H9 (cell line): ENCODE measurements around the gene KRT222. TPM values are rescaled to one million over a fixed set of nuclear protein-coding genes. Genes with fewer than 3 reads are reported as not detected.

Experiments used
- DNase-seq: peaks from one replicate; pipeline ENCODE4 v3.0.0-alpha.2; 2017
- H2AFZ ChIP-seq: one replicate; pipeline ENCODE4 v1.6.1; 2013; ENCODE audit warnings: mild to moderate bottlenecking, low read length, control low read depth, moderate library complexity
- H2AK5ac ChIP-seq: 2 replicates; pipeline ENCODE4 v1.6.1; 2013; ENCODE audit warnings: low read length, control low read depth, mixed read lengths; ENCODE audit not compliant: insufficient read length
- H2BK120ac ChIP-seq: one replicate; pipeline ENCODE4 v1.6.1; 2013; ENCODE audit warnings: low read depth, mild to moderate bottlenecking, low read length, control low read depth, inconsistent platforms; ENCODE audit not compliant: poor library complexity, severe bottlenecking
- H2BK12ac ChIP-seq: 2 replicates; pipeline ENCODE4 v1.6.1; 2013; ENCODE audit warnings: low read length, control low read depth, mixed read lengths, low read depth; ENCODE audit not compliant: insufficient read length
- H2BK15ac ChIP-seq: 2 replicates; pipeline ENCODE4 v1.6.1; 2013; ENCODE audit warnings: low read depth, low read length, control low read depth
- H2BK20ac ChIP-seq: one replicate; pipeline ENCODE4 v1.6.1; 2013; ENCODE audit warnings: low read depth, mild to moderate bottlenecking, low read length, control low read depth, inconsistent platforms; ENCODE audit not compliant: poor library complexity, severe bottlenecking
- H2BK5ac ChIP-seq: 2 replicates; pipeline ENCODE4 v1.6.1; 2013; ENCODE audit warnings: low read length, control low read depth, mixed read lengths; ENCODE audit not compliant: insufficient read length
- H3K14ac ChIP-seq: 2 replicates; pipeline ENCODE4 v1.6.1; 2013; ENCODE audit warnings: low read length, control low read depth; ENCODE audit not compliant: insufficient read depth
- H3K18ac ChIP-seq: 2 replicates; pipeline ENCODE4 v1.6.1; 2013; ENCODE audit warnings: low read depth, mild to moderate bottlenecking, mixed read lengths, low read length, control low read depth; ENCODE audit not compliant: insufficient read length
- H3K23ac ChIP-seq: 2 replicates; pipeline ENCODE4 v1.6.1; 2013; ENCODE audit warnings: low read length, control low read depth, mixed read lengths, low read depth; ENCODE audit not compliant: insufficient read length
- H3K23me2 ChIP-seq: 2 replicates; pipeline ENCODE4 v1.6.1; 2013; ENCODE audit warnings: low read depth, mild to moderate bottlenecking, mixed read lengths, low read length, control low read depth; ENCODE audit not compliant: insufficient read length, poor library complexity, severe bottlenecking
- H3K27ac ChIP-seq: 2 replicates; pipeline ENCODE4 v1.5.1; 2013; ENCODE audit warnings: low read length, control low read depth, mixed read lengths, low read depth; ENCODE audit not compliant: insufficient read length
- H3K27me3 ChIP-seq: 2 replicates; pipeline ENCODE4 v1.6.1; 2013; ENCODE audit warnings: low read length, control low read depth, inconsistent platforms; ENCODE audit not compliant: insufficient read depth
- H3K4ac ChIP-seq: 2 replicates; pipeline ENCODE4 v1.6.1; 2013; ENCODE audit warnings: low read depth, mild to moderate bottlenecking, control low read depth, inconsistent platforms, low read length, moderate library complexity
- H3K4me1 ChIP-seq: 2 replicates; pipeline ENCODE4 v1.6.1; 2013; ENCODE audit warnings: low read length, control low read depth, inconsistent platforms; ENCODE audit not compliant: insufficient read depth
- H3K4me2 ChIP-seq: 2 replicates; pipeline ENCODE4 v1.6.1; 2013; ENCODE audit warnings: low read length, control low read depth, mixed read lengths; ENCODE audit not compliant: insufficient read length, insufficient read depth
- H3K56ac ChIP-seq: 2 replicates; pipeline ENCODE4 v1.6.1; 2013; ENCODE audit warnings: low read depth, mild to moderate bottlenecking, mixed read lengths, low read length, control low read depth; ENCODE audit not compliant: insufficient read length
- H3K79me1 ChIP-seq: 2 replicates; pipeline ENCODE4 v1.6.1; 2013; ENCODE audit warnings: low read depth, mild to moderate bottlenecking, moderate library complexity, low read length, control low read depth, inconsistent platforms; ENCODE audit not compliant: insufficient read depth, poor library complexity, severe bottlenecking
- H3K79me2 ChIP-seq: 2 replicates; pipeline ENCODE4 v1.6.1; 2013; ENCODE audit warnings: low read length, control low read depth, inconsistent platforms; ENCODE audit not compliant: insufficient read depth
- H3K9ac ChIP-seq: 2 replicates; pipeline ENCODE4 v1.6.1; 2013; ENCODE audit warnings: low read length, control low read depth, mixed read lengths; ENCODE audit not compliant: insufficient read length; ENCODE audit errors: extremely low read depth
- H3K9me3 ChIP-seq: one replicate; pipeline ENCODE4 v1.6.1; 2013; ENCODE audit warnings: low read depth, low read length, inconsistent platforms; ENCODE audit not compliant: control insufficient read depth
- H3T11ph ChIP-seq: one replicate; pipeline ENCODE4 v1.6.1; 2013; ENCODE audit warnings: mild to moderate bottlenecking, low read length, control low read depth, inconsistent platforms
- H4K20me1 ChIP-seq: one replicate; pipeline ENCODE4 v1.6.1; 2013; ENCODE audit not compliant: control insufficient read depth, insufficient read length, insufficient read depth
- H4K5ac ChIP-seq: 2 replicates; pipeline ENCODE4 v1.6.1; 2013; ENCODE audit warnings: low read depth, mild to moderate bottlenecking, mixed read lengths, low read length, control low read depth; ENCODE audit not compliant: insufficient read length
- H4K8ac ChIP-seq: replicated peaks from 2 replicates; pipeline ENCODE4 v1.6.1; 2013; ENCODE audit warnings: low read length, control low read depth, mixed read lengths, low read depth; ENCODE audit not compliant: insufficient read length
- H4K91ac ChIP-seq: 2 replicates; pipeline ENCODE4 v1.6.1; 2013; ENCODE audit warnings: low read depth, mild to moderate bottlenecking, moderate library complexity, mixed read lengths, low read length, control low read depth; ENCODE audit not compliant: insufficient read length
- H3K27ac Mint-ChIP-seq, 3 experiments: 2 replicates in 2 of 3; 3 replicates in 1 of 3; pipeline ENCODE4 v1.8.0; 2020 to 2021; ENCODE audit warnings: mixed read lengths in 3 of 3, mild to moderate bottlenecking in 1 of 3, moderate library complexity in 1 of 3
- H3K27me3 Mint-ChIP-seq: 2 replicates; pipeline ENCODE4 v1.8.0; 2021; ENCODE audit warnings: low read depth, mild to moderate bottlenecking, moderate library complexity, mixed read lengths
- H3K36me3 Mint-ChIP-seq, 3 experiments: 2 replicates in 2 of 3; 3 replicates in 1 of 3; pipeline ENCODE4 v1.8.0; 2020 to 2021; ENCODE audit warnings: low read depth in 3 of 3, mixed read lengths in 3 of 3; ENCODE audit not compliant: insufficient read depth in 1 of 3
- H3K4me1 Mint-ChIP-seq, 2 experiments: 2 replicates each; pipeline ENCODE4 v1.8.0; 2020; ENCODE audit warnings: mixed read lengths in 2 of 2
- H3K4me3 Mint-ChIP-seq, 2 experiments: 2 replicates in 1 of 2; 3 replicates in 1 of 2; pipeline ENCODE4 v1.8.0; 2020 to 2021; ENCODE audit warnings: mild to moderate bottlenecking in 2 of 2, mixed read lengths in 2 of 2, moderate library complexity in 1 of 2
- H3K9me3 Mint-ChIP-seq, 2 experiments: 2 replicates in 1 of 2; 3 replicates in 1 of 2; pipeline ENCODE4 v1.8.0; 2020; ENCODE audit warnings: mild to moderate bottlenecking in 2 of 2, mixed read lengths in 2 of 2, moderate library complexity in 1 of 2
- CTCF ChIP-seq: fragments of 200-600 bp; sonication (generic); conservative IDR thresholded peaks from 3 replicates; pipeline ENCODE4 v1.8.0; 2021; ENCODE audit warnings: antibody characterized with exemption, mild to moderate bottlenecking
- WGBS: extraction: QIAGEN DNeasy Blood & Tissue Kit; methylation state at CpG from one replicate; pipeline ENCODE4 v1.1.7; 2013; ENCODE audit warnings: missing lambda C conversion rate, low lambda C conversion rate, mixed read lengths; ENCODE audit not compliant: insufficient read length; ENCODE audit errors: extremely low coverage; 5-methylcytosine and 5-hydroxymethylcytosine counted together
- total RNA-seq: library from RNA; stranded (reverse); gene quantifications from 2 replicates; pipeline ENCODE4 v1.2.1, GENCODE V29; 2021

KRT222 gene
- total RNA-seq, 1 experiment from 2014 or later: 0.13 TPM

GRCh38 chr17:40687106-40687505 is 22.1 kb upstream of the KRT222 start:
- no peak overlapping the region for H2AFZ ChIP-seq
- no CpG with 5 or more reads among the region's 5 CpGs for WGBS

More at GRCh38 chr17:40687106-40687505, 22.1 kb upstream of the KRT222 start:
- Mint-ChIP-seq H3K4me1 (no peaks in the 10 kb centered on the region), H3K4me3 (no peak overlapping the region), H3K27me3 (peaks cover 3% of the 10 kb centered on the region), H3K36me3 (no peaks in the 10 kb centered on the region), H3K9me3 (no peaks in the 10 kb centered on the region), H3K27ac (no peak overlapping the region)
- Histone ChIP-seq H3K9ac (no peak overlapping the region), H2BK20ac (no peak overlapping the region), H3K23ac (no peak overlapping the region), H3K27ac (no peak overlapping the region), H4K20me1 (no peaks in the 10 kb centered on the region), H2AK5ac (no peak overlapping the region), H3K4me2 (no peak overlapping the region), H2BK5ac (no peak overlapping the region), H4K5ac (no peak overlapping the region), H3K23me2 (no peaks in the 10 kb centered on the region), H4K91ac (no peak overlapping the region), H3K27me3 (no peaks in the 10 kb centered on the region), H2BK120ac (no peak overlapping the region), H2BK15ac (no peak overlapping the region), H3K56ac (no peak overlapping the region), H4K8ac (no peak overlapping the region), H3K4ac (no peak overlapping the region), H3T11ph (no peak overlapping the region), H3K9me3 (no peaks in the 10 kb centered on the region), H3K4me1 (no peaks in the 10 kb centered on the region), H3K14ac (no peak overlapping the region), H3K18ac (no peak overlapping the region), H3K79me1 (no peaks in the 10 kb centered on the region), H2BK12ac (no peak overlapping the region), H3K79me2 (no peaks in the 10 kb centered on the region)
- TF ChIP-seq CTCF: no peak
- no peak for DNase-seq
